ENCODE measurements around the gene CAPS2.

CAPS2 gene

DNA sequence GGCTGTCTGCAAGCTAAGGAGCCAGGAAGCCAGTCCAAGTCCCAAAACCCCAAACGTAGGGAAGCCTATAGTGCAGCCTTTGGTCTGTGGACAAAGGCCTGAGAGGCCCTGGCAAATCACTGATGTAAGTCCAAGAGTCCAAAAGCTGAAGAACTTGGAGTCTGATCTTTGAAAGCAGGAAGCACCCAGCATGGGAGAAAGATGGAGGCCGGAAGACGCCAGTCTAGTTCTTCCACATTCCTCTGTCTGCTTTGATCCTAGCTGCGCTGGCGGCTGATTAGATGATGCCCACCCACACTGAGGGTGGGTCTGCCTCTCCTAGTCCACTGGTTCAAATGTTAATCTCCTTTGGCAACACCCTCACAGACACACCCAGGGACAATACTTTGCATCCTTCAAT is 58.5 kb downstream of the CAPS2 start:
- no peak for DNase-seq (ENCODE audit: low read depth, low spot score)
- no peak for TF ChIP-seq CTCF (IDR thresholded peaks at IDR 0.05; ENCODE audit: insufficient read depth, low read length, missing control alignments)
- ChIA-PET POLR2A (no interaction called here), CTCF (no interaction called here)
- H3K4me3 ChIP-seq (ENCODE audit: low read depth, low read length), result no peak overlapping the region

DNA sequence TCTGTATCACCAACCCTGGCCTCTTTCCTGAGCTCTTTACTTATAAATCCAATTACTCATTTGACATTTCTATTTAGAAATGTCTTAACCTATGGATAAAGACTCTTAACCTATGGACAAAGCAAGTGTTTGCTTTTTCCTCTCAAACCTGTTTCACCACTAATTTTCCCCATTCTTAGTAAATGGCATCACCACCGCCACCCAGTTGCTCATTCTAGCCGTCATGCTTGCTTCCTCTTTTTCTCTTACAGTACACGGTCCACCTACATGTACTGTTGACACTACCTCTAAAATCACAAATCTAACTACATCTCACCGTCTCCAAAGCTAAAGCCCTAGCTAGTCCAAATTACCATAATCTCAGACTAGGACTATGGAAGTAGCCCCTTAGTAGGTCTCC is 60.0 kb downstream of the CAPS2 start:
- DNase-seq (ENCODE audit: low read depth, low spot score), result no peak
- H3K4me3 ChIP-seq (ENCODE audit: low read depth, low read length), result no peak overlapping the region
- no peak for TF ChIP-seq CTCF (IDR thresholded peaks at IDR 0.05; ENCODE audit: insufficient read depth, low read length, missing control alignments)
- CTCF ChIA-PET, result no interaction called here
- POLR2A ChIA-PET, result no interaction called here

DNA sequence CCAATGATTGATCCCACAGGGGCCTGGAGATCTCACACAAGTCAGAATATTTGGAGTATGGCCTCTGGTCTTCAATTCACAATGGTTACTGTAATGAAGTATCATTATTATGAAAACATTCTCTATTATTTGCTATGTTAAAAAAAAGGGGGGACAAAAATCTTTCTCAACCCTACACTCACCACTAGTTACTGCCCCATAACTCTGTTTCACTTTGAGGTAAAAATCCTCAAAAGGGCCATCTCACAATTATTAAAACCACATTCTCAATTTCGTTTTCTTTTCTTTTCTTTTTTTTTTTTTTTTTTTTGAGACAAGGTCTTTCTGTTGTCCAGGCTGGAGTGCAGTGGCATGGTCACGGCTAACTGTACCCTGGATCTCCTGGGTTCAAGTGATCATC is 60.9 kb downstream of the CAPS2 start:
- TF ChIP-seq CTCF (IDR thresholded peaks at IDR 0.05; ENCODE audit: insufficient read depth, low read length, missing control alignments), result no peak
- CTCF ChIA-PET, result no interaction called here
- POLR2A ChIA-PET, result no interaction called here
- no peak for DNase-seq (ENCODE audit: low read depth, low spot score)
- no peak overlapping the region for H3K4me3 ChIP-seq (ENCODE audit: low read depth, low read length)

DNA sequence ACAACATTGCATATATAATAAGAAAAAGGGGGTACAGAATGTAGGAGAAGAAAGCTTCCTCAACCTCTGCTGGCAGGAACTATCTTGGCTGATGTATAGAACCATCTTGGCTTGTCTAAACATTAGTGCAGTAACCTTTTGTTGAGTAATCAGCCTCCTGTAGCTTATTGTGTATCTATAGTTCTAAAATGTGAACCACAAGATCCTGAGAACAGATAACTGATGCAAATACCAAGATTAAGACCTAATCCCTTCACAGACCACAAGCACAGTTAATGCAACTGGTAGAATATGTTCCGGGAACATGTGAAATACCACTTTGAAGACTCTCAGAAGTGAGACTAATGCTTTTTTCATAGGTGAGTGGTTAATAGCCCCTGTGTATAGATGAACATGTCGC is 69.8 kb downstream of the CAPS2 start:
- no peak for DNase-seq (ENCODE audit: low read depth, low spot score)
- ChIA-PET CTCF (no interaction called here), POLR2A (no interaction called here)
- no peak overlapping the region for H3K4me3 ChIP-seq (ENCODE audit: low read depth, low read length)
- no peak for TF ChIP-seq CTCF (IDR thresholded peaks at IDR 0.05; ENCODE audit: insufficient read depth, low read length, missing control alignments)

GRCh38 chr12:75259143-75259542 is 71.0 kb downstream of the CAPS2 start:
- H3K4me3 ChIP-seq (ENCODE audit: low read depth, low read length), result no peak overlapping the region
- POLR2A ChIA-PET, result no interaction called here
- CTCF ChIA-PET, result no interaction called here
- DNase-seq (ENCODE audit: low read depth, low spot score), result no peak
- no peak for TF ChIP-seq CTCF (IDR thresholded peaks at IDR 0.05; ENCODE audit: insufficient read depth, low read length, missing control alignments)

- ChIA-PET POLR2A (no interaction called here), CTCF (no interaction called here)
- no peak for TF ChIP-seq CTCF (IDR thresholded peaks at IDR 0.05; ENCODE audit: insufficient read depth, low read length, missing control alignments)
- no peak overlapping the region for H3K4me3 ChIP-seq (ENCODE audit: low read depth, low read length)
- no peak for DNase-seq (ENCODE audit: low read depth, low spot score)
These were observed 72.6 kb downstream of the CAPS2 start for GRCh38 chr12:75257510-75257909.

Measured in AG04449 (cell line).